Choroid plexus epithelial cell (primary cell): ENCODE data around the gene OTOF.

Experiments used
- DNase-seq: peaks from one replicate; pipeline ENCODE4 v3.0.0-alpha.2; 2010; ENCODE audit warnings: low read depth
- H3K4me3 ChIP-seq: 2 replicates; pipeline ENCODE4 v1.5.1; 2011; ENCODE audit warnings: low read depth, mild to moderate bottlenecking, control low read depth, low read length, moderate library complexity
- TF ChIP-seq, protein P1 (sequence below): conservative IDR thresholded peaks from 2 replicates; pipeline ENCODE4 v1.5.1; 2011; ENCODE audit warnings: low read depth, mild to moderate bottlenecking, control low read depth, inconsistent platforms, low read length, moderate library complexity

The OTOF gene

DNA sequence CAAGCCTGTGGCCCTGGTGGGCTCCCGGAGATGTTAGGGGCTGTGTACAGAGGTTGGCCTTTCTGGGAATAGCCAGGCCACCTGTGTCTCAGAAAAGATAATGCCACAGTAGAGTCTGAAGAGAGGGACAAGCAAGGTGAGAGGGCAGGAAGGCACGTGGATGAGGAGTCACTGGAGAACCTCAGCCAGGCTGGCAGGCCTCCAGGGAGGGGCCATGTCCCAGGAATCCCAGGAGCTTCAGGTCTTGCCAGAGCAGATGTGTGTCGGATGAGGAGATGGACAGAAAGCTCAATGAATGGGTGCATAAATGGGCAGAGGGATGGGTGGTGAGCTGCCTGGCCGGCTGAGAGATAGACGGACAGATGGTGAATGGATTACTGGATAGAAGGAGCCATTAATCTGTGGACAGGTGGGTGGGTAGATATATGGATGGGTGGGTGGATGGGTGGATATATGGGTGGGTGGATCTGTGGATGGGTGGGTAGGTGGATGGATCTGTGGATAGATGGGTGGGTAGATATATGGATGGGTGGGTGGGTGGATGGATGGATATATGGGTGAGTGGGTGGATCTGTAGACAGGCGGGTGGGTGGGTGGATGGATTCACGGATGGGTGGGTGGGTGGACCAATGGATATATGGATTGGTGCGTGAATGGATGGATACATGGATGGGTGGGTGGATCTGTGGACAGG is 7.9 kb upstream of the OTOF start:
- TF ChIP-seq, protein P1, sequence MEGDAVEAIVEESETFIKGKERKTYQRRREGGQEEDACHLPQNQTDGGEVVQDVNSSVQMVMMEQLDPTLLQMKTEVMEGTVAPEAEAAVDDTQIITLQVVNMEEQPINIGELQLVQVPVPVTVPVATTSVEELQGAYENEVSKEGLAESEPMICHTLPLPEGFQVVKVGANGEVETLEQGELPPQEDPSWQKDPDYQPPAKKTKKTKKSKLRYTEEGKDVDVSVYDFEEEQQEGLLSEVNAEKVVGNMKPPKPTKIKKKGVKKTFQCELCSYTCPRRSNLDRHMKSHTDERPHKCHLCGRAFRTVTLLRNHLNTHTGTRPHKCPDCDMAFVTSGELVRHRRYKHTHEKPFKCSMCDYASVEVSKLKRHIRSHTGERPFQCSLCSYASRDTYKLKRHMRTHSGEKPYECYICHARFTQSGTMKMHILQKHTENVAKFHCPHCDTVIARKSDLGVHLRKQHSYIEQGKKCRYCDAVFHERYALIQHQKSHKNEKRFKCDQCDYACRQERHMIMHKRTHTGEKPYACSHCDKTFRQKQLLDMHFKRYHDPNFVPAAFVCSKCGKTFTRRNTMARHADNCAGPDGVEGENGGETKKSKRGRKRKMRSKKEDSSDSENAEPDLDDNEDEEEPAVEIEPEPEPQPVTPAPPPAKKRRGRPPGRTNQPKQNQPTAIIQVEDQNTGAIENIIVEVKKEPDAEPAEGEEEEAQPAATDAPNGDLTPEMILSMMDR = no peak
- DNase-seq = no peak
- H3K4me3 ChIP-seq = no peak overlapping the region

DNA sequence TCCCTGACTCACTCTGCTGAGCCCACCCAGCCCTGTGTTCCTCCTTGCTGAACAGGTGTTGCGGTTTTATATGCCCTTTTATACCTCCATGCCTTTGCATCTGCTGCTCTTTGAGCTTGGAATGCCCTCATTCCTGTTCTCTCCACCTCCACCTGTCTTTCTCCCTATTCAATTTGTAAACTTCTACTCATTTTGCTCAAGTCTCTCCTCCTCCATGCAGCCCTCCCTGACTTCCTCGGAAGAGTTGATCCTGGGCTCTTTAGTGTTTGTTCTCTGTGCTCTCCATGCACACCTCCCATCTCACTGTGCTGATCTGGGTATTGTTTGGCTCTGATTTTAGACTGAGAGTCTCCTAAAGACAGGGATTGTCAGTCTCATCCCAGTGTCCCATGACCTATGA is 7.2 kb upstream of the OTOF start:
- TF ChIP-seq, protein P1 = no peak
- no peak for DNase-seq
- no peak overlapping the region for H3K4me3 ChIP-seq

GRCh38 chr2:26484579-26484978 is 6.7 kb upstream of the OTOF start:
- H3K4me3 ChIP-seq = no peak overlapping the region
- TF ChIP-seq, protein P1 = no peak
- DNase-seq = no peak

- no peak for DNase-seq
- no peak overlapping the region for H3K4me3 ChIP-seq
- TF ChIP-seq, protein P1 = no peak
Observed at GRCh38 chr2:26483957-26484565, 6.1 kb upstream of the OTOF start.

DNA sequence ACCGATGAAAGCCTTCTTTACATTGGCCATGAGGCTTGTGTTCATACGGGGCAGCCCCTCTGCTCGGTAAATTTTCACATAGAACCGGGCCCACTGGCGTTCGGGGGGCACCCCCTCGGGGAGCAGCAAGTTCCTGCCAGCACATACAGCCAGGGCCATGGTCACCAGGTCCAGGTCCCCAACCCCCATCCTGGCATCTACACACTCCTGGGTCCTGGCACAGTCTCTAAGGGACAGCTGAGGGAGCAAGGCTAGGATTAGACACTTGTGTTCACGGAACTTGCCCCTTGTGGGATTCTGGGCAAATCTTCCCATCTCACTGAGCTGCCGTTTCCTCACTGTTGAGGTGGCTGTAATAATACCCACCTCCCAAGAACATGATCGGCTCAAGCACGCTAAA is 5.6 kb upstream of the OTOF start:
- H3K4me3 ChIP-seq = no peak overlapping the region
- no peak for DNase-seq
- TF ChIP-seq, protein P1 = no peak

DNA sequence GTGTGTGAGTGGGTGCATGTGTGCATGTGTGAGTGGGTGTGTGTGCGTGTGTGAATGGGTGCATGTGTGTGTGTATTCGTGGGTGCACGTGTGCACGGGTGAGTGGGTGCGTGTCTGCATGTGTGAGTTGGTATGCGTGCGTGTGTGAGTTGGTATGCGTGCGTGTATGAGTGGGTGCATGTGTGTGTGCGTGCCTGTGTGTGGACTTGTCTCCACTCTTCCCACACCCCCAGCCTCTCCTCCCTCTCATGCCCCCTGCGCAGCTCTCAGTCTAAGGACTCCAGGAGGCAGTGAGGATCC is 5.1 kb upstream of the OTOF start:
- TF ChIP-seq, protein P1 = no peak
- no peak overlapping the region for H3K4me3 ChIP-seq
- no peak for DNase-seq
